Activated T-cell treated with anti-CD3 and anti-CD28 coated beads, Interleukin-2, amount 50 U/mL, for 48 hours (primary cell): ENCODE data around the gene LZTR1.

Source experiments
- DNase-seq, 2 experiments: peaks; one replicate each; pipeline ENCODE4 v3.0.0-alpha.2; 2020

LZTR1 gene

GRCh38 chr22:20951151-20951931 lies 30.8 kb upstream of the LZTR1 start:
- no peak for DNase-seq

DNA sequence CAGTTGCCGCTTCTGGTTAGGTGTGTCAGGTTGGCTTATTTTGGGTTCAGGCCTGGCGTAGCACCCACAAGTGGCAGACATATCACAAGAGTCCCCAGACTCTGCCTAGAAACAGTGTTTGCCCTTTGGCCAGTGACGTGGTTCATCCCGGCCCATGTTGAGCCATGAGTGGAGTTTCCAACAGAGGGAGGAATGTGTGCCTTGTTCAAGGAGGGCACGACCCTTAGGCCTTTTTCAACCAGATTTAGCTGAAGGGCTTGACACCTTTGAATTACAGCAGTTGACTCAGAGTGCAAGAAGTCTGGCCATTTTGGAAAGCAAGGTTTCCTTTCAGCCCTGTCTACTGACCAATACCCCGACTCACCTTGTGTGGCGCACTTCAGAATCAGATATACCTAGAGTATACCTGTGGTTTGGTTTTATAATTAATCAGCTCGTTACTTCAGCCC lies 30.1 kb upstream of the LZTR1 start:
- DNase-seq, result no peak

DNA sequence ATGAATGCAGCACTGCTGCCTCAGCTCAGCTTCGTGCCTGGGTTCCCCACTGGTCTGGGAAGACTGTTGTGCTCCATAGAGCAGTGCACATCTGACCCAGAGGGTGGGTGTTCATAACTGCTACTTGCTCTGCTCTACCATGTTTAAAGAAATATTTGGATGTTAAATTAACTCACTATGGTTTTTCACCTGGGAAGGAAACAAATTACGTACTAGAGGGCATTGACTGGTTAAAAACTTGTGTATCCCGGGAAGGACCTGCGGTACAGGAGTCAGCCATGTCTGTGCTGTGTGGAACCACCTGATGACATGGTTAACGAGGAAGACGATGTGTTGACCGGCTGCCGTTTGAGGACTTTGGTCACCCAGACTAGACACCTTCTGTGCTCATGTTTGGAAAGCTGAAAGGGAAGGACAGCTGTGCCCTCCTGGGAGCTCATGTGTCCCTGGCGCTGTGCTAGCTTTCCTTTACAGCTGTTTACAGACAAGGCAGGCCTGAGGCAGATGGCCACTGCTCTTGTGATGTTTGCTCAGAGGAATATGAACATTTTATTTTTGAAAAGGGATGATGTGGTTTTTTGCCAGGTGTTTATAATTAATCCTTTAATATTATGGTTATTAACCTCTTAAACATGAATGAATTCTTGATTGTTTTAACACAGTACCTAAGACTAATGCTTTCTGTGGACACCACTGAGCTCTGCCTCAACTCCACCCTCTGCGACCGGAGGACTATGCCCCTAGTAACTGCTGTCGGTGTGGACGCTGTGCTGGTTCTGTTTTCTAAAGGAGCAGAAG lies 29.4 kb upstream of the LZTR1 start:
- DNase-seq, result no peak

DNA sequence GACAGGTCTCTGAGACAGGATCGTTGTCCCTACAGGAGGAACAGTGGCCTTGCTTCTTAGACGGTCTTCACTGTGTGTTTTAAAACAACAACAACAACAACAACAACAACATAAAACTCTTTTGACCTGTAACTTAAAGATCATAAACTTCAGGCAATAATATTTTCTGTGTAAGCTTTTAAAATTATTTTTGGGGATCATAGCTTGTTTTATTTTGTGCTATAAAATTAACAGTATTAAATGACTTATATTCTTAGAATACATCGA lies 28.8 kb upstream of the LZTR1 start:
- DNase-seq, result no peak

DNA sequence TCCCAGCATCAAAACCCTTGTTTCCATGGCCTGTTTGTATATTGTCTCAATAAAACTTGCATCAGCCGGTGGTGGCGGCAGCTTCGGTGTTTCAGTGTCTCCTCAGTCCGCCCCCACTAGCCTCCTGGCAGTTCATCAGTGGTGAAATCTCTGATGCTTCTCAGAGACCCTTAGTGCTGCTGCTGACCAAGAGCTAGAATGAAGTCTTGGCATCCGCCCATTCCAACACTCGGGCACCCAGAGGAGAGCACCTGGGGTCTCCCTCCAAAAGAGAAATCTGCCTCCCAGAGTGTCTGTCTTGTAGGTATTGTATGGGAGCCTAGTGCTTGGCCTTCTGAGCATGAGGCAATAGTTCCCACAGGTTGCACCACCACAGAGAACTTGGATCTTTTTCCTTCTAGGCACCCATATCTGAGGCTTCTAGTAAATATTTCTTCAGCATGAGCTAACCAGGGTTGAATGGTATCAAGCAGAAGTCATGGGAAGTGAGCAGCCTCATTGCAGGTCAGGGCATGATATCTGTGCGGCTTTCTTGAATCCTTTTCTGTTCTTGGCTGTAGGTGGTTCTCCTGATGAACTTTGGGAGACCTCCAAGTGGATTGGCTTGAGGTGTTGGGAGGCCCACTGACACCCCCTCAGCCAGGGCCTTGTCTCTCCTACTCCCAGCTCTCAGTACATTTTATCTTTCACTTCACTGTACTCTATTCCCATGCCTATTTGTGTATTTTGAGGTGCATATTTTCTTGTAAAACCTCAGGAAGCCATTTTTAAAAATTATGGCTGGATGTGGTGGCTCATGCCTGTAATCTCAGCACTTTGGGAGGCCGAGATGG lies 28.2 kb upstream of the LZTR1 start:
- DNase-seq, result no peak

- no peak for DNase-seq
Measured at GRCh38 chr22:20955548-20955947, 26.5 kb upstream of the LZTR1 start.

GRCh38 chr22:20956258-20957101 lies 25.6 kb upstream of the LZTR1 start:
- no peak for DNase-seq

DNA sequence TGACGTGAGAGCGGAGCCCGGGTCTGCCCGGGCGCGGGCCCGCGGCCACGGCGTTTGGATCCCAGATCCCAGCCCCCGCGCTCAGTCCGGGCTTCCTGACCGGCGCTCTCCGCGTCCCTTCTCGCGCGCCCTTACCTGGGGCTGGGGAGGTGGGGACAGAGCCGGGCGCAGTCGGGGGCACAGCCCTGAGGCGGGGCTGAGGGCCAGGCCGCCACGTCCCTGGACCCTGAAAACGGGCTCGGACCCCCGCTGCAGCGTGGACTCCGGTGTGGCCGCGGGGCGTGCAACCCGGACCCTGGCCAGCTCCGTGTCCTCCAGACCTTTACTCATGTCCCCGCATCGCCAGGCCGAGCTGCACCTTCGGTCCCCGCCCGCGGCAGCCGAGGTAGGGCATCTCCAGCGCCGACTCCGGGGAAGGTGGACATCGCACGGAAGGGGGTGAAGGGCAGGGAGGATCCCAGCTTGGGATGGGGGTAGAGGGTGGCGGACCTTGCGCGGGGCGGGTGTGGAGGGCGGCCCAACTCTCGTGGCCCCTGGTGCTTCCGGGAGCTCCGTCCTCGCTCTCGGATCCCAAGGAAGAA lies 24.9 kb upstream of the LZTR1 start:
- no peak for DNase-seq

DNA sequence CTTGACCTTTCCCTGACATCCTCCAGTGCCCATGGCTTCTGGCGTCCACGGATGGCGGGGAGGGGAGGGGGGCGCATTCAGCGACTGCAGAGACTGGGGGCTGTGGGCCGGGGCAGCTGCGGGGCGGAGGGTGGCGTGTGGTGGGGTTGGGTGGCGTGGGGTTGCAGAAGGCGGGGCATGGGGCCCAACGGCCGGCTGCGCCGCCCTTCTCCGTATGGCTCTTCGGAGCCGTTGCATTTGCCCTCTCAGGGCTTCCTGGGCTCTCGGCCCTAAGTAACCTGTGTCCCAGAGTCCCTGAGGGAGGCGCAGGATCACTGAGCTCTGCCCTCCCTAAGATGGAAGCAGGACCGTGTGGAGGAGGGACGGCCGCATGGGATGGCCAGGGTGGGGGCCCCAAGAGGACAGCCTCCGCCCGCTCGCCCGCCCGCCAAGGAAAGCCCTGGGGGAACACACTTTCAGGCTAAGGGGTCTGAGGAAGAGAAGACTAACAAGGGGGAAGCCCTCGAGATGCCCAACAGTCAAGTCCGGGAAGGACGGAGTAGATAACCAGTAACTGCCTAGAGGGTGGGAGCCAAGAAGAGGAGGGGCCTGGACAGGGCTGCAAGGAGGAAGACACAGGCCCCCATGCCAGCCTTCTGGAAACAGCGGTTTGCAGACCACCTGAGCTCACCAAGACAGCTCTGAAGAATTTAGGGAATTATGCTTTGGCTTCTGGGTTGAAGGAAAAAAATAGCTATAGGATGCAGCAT lies 24.2 kb upstream of the LZTR1 start:
- no peak for DNase-seq

DNA sequence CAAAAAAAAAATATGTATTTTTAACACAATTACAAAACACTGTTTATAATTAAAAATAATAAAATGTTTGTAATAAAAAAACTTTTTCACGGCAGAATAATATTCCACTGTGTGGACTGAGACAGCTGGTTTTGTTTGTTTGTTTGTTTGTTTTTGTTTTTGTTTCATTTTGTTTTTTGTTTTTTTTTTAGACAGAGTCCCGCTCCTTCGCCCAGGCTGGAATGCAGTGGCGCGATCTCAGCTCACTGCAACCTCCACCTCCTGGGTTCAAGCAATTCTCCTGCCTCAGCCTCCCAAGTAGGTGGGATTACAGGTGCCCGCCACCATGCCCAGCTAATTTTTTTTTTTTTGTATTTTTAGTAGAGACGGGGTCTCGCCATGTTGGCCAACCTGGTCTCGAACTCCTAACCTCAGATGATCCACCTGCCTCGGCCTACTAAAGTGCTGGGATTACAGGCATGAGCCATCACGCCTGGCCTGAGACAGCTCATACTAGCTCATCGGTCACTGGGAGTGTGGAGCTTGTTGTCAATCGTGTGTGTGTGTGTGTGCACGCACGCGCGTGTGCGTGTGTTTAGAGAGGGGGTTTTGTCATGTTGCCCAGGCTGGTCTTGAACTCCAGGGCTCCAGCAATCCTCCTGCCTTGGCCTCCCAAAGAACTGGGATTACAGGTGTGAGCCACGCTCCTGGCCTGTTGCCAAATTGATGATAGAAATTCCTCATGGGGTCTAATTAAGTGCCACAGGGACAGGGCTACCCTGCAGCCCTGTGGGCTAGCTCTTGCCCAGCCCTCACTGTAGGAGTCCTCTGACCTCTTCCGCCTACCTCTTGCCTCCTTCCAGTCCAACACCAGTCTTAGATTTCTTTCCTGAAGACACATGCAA lies 22.3 kb upstream of the LZTR1 start:
- no peak for DNase-seq

DNA sequence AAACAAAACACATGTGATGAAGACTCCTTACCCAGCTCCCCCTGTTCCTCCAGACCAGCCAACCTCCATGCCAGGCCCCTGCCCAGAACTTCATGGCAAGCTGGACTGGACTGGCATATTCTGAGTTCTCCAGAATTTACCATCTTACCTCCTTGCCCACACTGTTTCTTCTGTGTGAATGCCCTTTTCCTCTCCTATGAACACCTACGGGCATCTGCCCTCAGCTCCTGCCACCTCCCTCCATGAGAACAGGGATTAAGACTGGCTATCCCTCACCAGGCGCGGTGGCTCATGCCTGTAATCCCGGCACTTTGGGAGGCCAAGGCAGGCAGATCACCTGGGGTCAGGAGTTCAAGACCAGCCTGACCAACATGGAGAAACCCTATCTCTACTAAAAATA lies 21.5 kb upstream of the LZTR1 start:
- no peak for DNase-seq

- DNase-seq, result no peak
Measured at GRCh38 chr22:20962491-20962945, 19.6 kb upstream of the LZTR1 start.

DNA sequence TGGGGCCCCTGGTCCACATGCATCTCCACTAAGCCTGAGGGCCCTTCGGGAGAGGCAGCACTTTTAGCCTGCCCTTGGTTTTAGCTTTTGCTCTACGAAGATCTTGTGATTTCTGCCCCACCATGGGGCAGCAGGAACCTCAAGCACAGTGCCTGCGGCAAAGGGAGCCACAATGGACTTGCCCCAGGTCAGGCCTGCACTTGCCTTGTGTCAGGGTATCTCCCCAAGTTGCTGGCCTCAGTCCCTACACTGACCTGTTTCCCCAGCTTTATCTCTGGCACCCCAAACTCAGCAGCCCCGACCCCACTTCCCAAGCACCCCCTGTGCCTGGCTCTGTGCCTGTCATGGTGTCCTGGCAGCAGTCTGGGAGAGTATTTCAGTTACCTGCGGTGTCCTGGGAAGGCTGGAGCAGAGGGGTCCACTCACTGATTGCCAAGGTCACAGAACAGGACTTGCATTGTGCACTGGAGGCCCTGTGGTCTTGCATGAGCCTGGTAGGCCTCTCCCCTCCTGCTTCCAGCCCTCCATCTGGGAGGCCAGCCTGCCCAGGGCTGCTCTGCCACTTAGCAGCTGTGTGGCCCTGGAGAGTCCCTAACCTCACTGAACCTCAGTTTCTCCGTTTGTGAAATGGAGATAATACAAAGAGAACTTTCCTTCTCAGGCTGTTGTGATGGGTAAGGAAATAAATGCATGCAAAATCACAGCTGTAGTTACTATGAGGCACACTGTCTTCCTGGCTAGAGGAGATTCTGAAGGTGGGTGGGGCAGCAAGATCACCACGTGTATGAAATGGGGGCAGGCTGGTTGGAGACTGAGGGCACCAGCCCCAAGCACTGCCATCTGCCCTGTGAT lies 18.7 kb upstream of the LZTR1 start:
- no peak for DNase-seq

- DNase-seq, result no peak
Measured at GRCh38 chr22:20964090-20964798, 17.9 kb upstream of the LZTR1 start.

- peak in 1 of 2 experiments; percentile 40 for DNase-seq
Measured at GRCh38 chr22:20964799-20965103, 17.3 kb upstream of the LZTR1 start.

DNA sequence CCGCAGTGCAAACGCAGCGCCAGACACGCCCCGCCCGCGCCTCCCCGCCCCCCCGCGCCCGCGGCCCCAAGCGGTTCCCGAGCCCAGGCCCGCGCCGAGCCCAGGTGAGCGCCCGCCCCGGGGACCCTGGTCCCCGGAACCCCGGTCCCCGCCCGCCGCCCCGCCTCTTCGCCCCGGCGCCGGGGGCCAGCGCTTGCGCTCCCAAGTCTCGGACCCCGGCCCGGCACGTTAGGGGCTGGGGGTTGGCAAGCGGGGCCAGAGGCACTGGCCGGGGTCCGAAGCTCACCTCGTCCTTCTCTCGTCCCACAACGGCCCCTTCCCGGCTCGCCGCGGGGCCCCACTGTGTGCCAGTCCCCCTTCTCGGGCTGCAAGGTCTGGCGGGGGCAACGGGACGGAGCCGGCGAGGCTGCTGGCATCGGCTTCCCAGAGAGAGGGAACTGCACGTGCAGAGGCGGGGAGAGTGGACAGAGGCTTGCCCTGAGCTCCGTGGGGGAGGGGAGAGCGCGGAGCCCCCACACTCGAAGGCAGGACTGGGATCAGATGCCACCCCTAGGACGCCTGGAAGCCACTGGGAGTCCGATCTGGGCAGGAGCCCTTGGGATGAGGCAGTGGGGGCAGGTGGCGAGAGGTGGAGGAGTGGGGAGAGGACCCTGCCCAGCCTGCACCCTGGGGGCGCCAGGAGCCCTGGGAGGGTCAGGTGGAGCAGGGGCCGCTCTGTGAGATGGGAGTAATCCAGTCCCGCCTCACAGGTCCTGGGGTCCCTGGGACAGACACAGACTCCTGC lies 16.8 kb upstream of the LZTR1 start:
- DNase-seq, result no peak

- DNase-seq, result no peak
Measured at GRCh38 chr22:20965888-20966855, 15.9 kb upstream of the LZTR1 start.
